ENCODE results near the gene SESN3.
"Not testable (repeated sequence)": the region's sequence is repeated elsewhere in the genome, so short reads cannot be mapped to it uniquely, and the experiment has no call there.

Gene SESN3

DNA sequence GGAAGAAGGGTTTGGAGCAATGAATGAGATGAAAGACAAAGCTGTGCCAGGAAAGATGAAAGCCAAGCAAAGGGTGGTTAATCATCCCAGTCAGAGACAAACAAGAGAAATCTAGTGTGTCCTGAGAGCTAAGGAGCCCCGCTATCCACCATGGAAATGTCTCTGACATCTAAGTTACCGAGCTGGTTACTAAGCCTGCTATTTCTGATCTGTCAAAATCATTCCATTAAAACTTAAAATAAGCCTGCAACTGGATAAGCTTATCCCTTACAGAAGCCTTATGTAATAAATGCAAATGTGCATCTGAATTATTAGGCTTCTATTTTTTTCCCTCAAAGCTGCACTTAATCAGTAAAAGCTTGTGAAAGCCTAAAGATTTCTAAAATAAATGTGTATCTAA is 22.1 kb upstream of the SESN3 start:
- no peak overlapping the region for H3K4me3 ChIP-seq (ENCODE audit: low read depth, low read length)

DNA sequence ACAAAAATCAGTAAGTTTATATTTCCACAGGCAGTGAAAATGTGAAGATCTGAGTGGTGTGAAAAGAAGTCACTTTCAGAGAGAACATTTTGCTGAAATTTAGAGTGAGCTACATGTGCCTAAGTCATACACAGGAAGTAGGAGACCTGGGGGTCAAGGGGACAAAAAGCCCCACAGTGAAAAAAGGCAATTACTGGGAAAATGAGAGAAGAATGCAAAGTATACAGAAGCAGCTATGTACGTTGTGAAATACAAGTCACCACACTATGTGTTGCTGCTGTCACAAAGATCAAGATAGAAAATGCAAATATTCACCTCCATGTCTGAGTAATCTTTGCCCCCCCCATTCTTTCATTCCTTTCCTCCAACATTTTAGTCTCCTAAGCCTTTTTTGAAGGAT is 21.6 kb upstream of the SESN3 start:
- H3K4me3 ChIP-seq (ENCODE audit: low read depth, low read length): no peak overlapping the region
- no peak for DNase-seq (ENCODE audit: low read depth)

More for the DNA sequence above, 22.1 kb upstream of the SESN3 start:
- DNase-seq (ENCODE audit: low read depth): no peak

DNA sequence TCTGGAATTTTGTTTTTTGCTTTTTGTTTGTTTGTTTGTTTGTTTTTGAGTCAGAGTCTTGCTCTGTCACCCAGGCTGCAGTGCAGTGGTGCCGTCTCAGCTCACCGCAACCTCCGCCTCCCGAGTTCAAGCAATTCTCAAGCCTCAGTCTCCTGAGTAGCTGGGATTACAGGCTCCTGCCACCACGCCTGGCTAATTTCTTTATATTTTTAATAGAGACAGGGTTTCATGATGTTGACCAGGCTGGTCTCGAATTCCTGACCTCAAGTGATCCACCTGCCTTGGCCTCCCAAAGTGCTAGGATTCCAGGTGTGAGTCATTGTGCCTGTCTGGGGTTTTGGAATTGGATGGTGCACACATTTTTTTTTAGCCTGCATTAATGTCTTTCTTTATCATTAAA is 20.9 kb upstream of the SESN3 start:
- not testable (repeated sequence) for DNase-seq (ENCODE audit: low read depth); H3K4me3 ChIP-seq (ENCODE audit: low read depth, low read length)

DNA sequence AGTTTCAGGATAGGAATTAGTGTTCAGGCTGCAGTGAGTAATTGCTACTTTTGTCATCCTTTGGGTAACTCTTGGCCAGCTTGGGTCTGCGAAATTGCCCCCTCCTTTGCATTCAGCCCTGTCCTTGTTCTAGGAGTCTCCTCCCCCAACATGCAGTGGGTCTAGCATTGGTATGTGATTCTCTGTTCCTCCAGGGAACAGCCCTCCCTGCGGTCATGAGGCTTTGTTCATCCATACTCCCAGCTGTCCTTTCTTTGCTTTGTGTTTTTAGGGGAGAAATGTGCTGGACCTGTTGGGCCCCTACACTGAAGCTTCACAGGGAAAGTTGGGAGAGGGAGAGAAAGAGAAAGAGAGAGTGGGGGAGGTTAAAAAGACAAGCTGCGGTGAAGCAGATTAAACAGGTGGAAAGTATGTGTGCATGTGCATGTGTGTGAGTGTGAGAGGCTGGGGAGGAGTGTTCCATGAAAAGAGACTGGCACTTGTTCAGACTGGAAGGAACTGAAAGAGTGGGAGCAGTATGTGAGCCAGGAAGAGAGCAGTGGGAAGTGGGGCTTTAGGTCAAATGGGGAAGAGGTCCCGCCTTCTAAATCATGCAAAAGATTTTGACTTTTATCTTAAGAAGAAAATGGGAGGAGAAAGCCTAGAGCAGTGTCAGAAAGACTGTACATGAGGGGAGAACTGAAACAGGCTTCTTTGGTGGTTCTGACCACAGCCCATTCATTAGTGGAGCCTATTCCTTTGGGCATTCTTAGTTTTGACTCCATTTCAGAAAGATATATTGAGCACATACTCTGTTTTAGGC is 17.9 kb upstream of the SESN3 start:
- no peak overlapping the region for H3K4me3 ChIP-seq (ENCODE audit: low read depth, low read length)
- no peak for DNase-seq (ENCODE audit: low read depth)

DNA sequence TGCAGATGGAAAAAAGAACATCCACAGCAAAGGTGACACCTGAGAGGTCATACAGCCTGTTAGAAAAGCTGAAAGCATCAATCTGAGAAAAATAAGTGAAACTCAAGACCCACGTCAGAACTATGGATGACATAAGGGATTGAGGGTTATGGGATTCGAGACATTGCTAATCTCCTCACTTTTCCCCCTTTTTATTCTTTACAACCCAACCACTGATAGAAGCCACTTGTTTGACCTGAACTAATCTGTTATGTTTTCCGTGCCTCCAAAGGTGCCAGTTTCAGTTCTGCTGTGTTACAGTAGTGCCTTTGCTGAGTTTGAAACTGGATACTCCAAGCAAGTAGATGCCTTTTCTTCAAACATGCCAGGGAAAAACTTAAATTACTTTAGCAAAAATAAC is 16.9 kb upstream of the SESN3 start:
- no peak overlapping the region for H3K4me3 ChIP-seq (ENCODE audit: low read depth, low read length)
- DNase-seq (ENCODE audit: low read depth): no peak

DNA sequence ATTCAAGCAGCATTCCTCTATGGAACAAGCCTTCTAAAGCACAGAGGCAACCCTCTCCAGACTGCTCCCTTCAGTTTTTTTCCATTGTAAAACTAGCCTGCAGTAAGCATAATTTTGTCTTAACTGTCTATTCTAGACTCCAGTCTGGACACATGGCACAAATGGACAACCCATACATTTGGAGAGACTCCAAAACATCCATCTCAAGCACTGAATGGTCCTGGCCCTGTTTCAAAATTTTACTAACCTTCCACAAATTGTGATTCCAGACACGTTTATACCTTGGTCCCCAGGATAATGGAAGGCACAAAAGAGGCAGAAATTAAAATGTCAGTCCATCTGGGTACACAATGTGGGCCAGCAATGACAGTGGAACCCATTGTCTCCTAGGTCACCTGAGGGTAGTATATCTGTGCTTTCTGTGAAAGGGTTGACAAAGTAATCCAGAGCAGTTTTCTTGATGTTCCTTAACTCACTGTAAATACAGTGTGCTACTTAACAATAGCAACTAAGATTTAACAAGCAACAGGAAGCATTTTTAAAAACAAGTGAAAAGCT is 16.2 kb upstream of the SESN3 start:
- H3K4me3 ChIP-seq (ENCODE audit: low read depth, low read length): no peak overlapping the region
- DNase-seq (ENCODE audit: low read depth): no peak

DNA sequence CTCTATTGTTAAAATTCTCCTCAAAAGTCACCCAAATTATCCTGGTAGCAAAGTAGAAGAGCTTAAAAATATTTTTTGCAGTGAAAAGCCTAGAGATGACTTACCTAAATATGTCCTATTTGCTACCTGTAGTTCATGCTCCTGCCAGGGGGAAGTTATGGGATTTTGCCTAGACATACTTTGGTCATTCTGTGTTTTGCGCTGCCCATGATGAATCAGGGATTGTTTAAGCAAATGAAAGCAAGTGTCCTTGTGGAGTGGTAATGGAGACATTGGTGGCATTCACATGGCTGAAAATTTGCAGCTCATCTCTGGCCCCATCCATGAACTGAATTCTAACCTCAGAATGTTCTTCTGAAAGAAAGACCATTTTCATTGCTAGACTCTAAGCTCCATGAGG is 14.6 kb upstream of the SESN3 start:
- no peak overlapping the region for H3K4me3 ChIP-seq (ENCODE audit: low read depth, low read length)
- no peak for DNase-seq (ENCODE audit: low read depth)

DNA sequence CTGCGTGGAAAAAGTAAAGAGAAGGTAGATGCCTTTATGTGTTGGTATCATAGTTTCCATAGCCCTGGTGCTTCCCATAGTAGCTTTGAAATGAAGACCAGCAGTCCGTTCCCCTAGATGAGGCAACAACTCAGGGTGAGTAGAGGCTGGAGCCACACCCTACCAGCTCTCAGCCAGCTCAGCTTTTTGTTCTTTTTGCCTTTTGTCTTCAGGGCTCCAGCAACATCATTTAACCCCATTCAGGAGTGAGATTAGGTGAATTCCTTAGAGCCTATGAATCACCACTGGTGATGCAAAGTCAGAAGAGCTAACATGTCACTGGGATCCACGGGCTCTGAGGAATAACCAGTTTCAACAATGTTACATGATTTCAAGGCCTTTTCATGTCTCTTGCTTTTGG is 14.0 kb upstream of the SESN3 start:
- H3K4me3 ChIP-seq (ENCODE audit: low read depth, low read length): no peak overlapping the region
- peak; percentile 57 for DNase-seq (ENCODE audit: low read depth)

DNA sequence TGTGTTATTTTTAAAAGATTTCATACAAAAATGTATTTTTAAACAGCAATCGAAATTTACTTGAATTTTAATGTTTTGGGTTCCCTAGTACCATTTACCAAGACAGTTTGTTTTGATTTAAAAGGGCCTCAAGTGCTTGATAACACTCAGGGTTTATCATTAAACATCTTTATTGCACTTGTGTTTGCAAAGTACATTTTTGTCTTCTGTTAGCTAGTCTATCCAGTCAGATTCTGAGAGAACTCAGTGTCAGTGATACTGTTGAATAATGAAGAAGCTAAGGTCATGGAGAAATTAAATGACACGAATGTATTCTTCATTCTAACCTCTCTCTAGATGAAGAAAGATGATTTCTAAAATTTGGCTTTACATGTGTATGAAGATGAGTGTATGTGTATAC is 12.7 kb upstream of the SESN3 start:
- no peak for DNase-seq (ENCODE audit: low read depth)
- H3K4me3 ChIP-seq (ENCODE audit: low read depth, low read length): no peak overlapping the region

DNA sequence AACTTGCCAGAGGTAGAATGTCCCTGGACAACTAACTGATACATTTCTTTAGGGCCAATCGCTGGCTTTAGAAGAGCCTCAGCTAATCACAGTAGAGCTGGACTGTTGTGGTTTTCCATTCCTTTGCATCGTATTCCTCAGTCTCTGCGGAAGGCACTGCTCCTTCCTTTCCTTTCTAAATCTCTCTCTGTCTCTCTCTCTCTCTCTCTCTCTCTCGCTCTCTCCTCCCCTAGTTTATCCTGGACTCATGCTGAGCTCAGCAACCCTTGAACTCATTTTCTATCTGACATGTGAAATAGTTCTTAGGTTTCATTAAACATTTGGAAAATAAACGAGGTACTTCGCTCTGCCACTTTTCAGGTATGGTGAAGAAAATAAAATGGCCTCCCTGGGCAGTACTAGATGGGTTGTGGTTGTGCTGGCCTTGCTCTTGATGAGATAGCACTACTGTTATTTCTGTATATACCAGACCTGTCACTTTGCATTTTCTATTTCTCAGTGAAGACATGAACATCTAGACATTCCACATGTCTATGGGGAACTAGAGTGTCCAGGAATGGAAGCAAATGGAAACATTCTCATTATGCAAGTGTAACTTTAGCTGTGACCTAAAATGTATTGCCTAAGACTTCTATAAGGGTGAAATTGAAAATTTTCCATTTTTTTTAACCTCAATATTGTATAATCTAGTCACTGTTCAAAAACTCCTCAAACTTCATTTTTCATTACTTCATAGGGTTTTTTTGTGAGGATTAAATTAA is 12.0 kb upstream of the SESN3 start:
- H3K4me3 ChIP-seq (ENCODE audit: low read depth, low read length): no peak overlapping the region
- no peak for DNase-seq (ENCODE audit: low read depth)

DNA sequence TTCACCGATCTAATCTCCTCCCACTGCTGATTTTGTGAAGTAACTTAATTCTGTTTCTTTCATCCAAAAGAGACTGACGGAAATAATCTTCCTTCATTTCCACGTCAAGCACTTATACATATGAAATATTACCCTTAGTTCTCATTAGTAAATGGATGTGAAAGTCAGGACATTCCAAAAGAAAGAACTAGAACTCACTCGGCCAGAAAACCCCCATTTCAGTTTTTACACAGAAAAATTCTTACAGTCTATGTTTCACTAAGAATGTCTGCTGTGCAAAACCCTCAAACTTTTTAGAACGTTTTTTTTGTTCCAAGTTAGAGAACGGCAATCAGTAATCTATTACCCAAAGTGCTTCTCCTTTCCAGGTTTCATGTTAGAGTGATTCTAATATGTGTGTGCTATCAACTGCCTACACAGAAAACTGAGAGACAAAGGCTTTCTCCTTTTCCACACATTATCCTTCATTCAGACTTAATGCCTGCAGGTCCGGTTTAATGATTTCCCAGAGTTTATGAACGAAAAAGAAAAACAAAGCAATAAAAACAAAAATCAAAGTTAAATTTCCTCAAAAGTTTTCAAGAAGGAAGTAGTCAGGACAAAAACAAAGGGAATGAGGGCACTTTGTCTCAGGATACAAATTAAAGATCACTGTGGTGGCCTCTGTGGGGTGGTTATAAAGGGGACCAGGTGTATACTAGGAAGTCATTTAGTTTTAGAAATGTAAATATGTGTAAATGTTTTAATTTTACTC is 11.3 kb upstream of the SESN3 start:
- no peak overlapping the region for H3K4me3 ChIP-seq (ENCODE audit: low read depth, low read length)
- DNase-seq (ENCODE audit: low read depth): no peak

DNA sequence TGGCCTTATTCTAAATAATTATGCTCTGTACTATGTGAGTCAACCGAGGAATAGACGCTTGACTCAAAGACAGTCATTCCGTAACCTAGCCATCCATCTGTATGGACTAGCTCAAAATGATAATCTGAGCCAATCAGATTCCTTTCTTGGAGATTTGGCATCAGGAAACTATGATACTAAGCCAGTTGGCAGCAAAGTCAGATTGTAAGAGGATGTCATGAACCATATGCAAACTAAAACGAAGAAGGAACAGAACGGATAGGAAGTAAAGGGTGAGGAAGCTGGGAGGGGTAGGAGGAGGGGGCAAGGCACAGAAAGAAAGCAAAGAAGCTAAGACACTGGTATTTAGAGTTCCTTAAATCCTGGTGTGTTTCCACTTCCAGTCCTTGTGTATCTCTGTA is 10.7 kb upstream of the SESN3 start:
- H3K4me3 ChIP-seq (ENCODE audit: low read depth, low read length): no peak overlapping the region
- no peak for DNase-seq (ENCODE audit: low read depth)

DNA sequence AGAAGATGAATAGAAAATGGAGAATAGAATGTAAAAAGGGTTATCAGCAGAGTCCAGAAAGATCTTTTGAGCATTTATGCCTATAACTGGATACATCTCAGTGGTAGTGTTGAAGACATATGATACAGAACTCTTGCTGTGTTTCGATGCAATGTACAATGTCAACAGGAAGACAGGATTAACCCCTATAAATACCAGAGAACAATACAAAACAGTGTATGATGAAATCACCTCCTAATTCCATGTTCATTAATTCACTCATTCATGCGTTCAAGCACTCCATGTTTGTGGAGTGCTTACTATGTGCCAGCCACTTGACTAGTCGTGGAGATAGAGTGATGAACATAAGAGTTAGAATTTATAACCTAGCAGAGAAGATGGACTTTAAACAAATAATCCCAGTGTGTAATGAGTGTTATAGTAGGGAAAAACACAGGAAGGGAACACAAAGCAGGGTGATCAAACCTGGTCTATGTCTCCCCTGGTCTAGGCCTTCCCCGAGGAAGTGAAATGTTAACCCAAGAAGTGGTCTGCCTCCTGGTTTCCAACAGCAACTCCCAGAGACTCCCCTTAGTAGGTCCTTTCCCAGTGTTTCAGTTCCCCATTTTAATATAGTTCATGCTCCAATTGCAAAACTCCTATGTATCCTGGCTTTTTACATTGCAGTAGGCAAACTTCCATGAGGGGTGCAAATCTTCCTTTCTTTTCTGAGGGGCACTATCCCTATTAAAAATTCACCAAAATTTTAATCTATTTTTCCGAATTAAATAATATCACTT is 9.1 kb upstream of the SESN3 start:
- DNase-seq (ENCODE audit: low read depth): no peak
- H3K4me3 ChIP-seq (ENCODE audit: low read depth, low read length): no peak overlapping the region

DNA sequence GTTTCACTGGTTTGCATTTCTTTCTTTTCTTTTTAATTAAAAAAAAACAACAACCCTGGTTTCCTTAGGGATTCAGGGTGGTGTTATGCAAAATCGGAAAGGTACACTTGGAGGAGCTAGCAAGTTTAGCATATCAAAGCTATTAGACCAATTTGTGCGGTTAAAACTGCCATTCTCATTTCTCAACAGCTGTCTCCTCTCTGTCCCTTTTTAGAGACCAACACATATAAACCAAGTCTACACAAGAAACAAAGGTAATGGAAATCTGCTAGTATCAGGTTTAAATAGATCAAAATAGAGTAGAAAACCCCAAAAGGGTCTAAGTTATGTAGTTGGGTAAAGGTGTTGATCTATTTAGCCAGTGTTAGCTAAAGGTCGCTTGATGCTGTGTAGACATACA is 1.7 kb upstream of the SESN3 start:
- no peak for DNase-seq (ENCODE audit: low read depth)

DNA sequence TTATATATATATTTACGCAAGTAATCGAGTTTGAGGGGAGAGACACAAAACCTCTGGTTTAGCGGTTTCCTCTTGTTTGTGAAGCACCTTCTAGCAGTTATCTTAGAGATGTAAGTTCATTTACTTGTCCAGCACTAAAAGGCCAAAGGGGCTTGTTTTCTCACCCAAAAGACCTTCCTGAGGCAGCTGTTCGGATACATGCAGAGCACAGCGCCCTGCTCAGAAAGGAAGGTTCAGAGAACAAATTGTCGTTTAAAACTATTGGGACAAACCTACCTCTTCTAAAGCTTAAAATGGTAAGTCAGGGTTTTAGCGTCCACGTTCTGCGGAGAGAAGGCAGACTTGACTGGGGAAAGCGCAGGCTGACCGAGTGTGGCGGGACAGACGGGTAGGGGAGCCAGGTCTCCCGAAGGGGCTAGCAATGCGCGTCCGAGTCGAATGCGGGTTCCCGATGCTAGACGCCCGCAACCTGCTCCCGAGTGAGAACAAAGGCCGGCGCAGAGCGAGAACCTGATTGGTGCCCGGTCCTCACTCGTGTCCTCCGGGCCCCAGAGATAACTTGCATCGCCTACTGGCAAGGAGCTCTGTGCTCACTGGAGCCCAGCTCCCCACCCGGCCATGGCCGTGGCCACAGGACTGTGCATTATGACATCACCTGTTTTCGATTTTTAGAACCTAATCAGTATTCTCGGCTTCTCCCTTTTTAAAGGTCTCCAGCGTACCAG is 1.0 kb upstream of the SESN3 start:
- no peak for DNase-seq (ENCODE audit: low read depth)
- peak overlapping the region; percentile 43 for H3K4me3 ChIP-seq (ENCODE audit: low read depth, low read length)

More for the DNA sequence above, 1.7 kb upstream of the SESN3 start:
- peak overlapping the region; percentile 43 for H3K4me3 ChIP-seq (ENCODE audit: low read depth, low read length)

DNA sequence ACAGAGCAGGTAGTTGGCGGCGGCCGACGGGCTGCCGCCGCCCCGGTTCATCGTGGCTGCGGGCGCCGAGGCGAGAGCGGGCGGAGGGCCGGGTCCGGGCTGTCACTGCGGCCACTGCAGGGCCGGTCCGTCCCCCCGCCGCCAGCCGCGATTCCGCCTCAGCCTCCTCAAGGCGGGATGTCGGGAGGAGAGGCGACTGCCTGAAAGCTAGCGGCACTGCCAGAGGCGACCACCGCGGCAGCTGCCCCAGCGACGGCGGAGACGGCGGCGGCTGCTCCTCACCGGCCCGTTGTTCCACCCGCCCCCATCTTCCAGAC is 234 bp downstream of the SESN3 start:
- no peak for DNase-seq (ENCODE audit: low read depth)
- H3K4me3 ChIP-seq (ENCODE audit: low read depth, low read length): peak overlapping the region; percentile 86

DNA sequence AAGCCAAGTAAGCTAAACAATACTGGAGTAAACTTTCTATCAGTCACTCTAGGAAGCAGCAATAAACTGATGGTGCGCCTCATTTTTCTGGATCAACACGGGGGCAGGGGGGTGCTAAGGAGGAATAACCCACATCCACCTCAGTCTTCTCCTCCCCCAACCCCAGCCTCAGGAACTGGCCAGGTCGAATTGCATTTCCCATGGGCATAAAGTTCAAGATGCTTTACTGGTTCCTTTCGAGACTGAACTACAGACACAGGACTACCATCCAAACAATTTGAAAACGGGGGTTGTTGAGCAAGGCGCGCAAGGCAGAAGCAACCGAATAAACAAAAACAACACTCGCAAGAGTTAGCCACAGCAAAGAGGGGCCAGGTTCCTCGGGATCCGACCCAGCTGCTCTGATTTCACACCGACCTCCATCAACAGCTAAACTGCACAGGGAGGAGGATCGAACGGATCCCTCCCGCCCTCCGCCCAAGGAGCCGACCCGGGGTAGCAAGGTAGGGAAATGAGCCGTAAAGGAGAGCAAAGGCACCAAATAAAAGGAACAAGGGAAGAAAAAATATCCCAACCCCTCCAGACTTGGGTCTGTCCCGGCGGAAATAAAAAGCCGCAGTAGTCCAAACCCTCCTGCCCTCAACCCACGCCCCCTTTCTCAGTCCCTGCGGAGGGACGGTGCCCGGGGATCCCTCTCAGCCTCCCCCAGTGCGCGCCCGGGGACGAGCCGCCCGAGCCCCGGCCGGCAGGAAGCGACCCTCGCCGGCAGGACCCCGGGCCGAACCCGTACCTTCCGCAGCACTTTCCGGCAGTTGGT is 801 bp downstream of the SESN3 start:
- DNase-seq (ENCODE audit: low read depth): no peak
- H3K4me3 ChIP-seq (ENCODE audit: low read depth, low read length): peak overlapping the region; percentile 86
